Effector CD4-positive, alpha-beta T cell (primary cell): Measurements from ENCODE around the gene RTP2.
"Not testable (repeated sequence)": the region's sequence is repeated elsewhere in the genome, so short reads cannot be mapped to it uniquely, and the experiment has no call there.

Source experiments
- DNase-seq: peaks from one replicate; pipeline ENCODE4 v3.0.0-alpha.2; 2020

RTP2 gene

GRCh38 chr3:187709155-187709554, 6.8 kb upstream of the RTP2 start:
- DNase-seq, result no peak

DNA sequence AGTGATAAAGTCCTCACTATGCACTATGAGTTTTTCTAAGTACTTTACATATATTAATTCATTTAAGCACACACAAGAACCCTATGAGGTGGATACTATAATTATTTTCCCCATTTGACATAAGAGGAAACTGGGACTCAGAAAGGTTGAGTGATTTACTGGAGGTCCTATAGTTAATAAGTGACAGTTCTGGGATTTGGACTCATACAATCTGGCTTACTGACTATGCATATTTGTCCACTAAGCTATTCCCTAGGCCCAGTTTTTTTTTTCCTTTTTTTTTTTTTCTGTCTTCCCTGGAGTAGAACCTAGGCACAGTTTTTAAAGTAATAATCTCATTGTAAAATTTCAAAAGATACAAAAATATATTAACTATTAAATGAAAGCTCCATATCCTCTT, 6.3 kb upstream of the RTP2 start:
- no peak for DNase-seq

DNA sequence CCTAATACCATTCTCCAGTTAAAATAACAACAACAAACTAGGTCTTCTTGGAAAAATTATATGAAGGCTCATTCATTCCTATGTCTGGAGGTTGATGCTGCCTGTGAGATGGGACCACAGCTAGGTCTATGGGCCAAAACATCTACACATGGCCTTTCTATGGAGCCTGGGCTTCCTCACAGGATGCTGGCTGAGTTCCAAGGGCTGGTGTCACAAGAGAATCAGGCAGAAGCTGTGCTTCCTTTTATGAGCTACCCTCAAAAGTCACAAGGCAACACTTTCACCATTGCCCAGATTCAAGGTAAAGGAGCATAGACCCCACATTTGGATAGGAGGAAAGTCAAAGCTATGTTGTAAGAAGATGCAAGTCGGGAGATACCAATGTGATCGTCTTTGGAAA, 4.6 kb upstream of the RTP2 start:
- no peak for DNase-seq

GRCh38 chr3:187705164-187705563, 2.8 kb upstream of the RTP2 start:
- no peak for DNase-seq

DNA sequence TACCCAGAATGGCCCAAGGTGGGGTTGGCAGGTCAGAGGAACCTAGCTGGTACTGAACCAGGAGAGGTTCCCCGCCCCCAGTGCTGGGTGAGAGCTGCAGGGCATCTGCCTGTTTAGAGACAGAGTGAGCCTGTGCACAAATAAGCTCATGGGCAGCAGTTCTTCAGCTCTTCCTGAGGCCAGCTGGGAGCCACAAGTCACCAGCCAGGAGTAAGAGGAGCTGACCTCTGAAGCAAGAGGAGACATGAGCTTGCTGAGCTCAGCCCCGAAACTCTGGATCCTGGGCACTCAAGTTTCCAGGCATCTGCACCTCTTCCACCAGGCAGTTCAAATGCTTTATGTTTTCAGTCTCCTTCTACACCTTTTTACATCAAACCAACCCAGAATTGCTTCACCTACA, 2.1 kb downstream of the RTP2 start:
- no peak for DNase-seq

DNA sequence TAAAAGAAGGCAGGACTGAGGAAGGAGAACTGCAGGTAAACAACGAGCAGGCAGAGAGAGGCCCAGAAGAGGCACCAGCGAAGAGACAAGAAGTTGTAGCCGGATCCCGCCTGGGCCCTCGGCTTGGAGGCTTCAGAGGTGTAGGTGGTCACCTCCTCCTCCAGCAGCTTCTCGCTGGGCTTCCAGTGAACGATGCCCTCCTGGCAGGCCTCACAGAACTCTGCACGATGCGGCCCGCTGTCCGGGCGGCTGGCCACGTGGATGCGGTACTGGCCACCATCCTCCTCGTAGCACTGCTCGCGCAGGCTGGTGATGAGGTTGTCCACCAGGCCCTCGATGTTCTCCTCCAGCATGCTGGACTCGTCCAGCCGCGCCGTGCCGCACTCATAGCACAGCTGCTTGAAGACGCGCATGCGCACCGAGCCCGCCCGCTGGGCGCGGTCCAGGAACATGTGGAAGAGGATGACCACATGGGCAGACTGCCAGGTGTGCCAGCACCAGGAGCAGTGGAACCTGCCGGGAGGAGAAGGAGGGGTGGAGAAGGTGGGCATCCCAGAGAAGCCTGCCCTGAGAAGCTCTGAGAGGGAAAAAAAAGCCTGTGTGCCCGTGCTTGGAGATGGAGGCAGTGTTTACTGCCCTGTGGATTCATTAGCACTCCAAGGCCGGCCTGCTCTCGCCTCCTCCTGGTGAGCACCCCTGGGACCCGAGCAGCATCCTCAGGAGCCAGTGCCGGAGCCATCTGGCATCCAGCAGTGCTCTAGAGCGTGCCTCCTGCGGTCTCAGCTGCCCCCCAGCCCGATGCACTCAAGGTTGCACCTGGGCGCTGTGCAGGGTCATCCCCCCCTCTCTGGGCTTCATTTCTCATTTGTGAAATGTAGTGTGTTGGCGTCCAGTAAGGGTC, 3.6 kb downstream of the RTP2 start:
- no peak for DNase-seq

- DNase-seq, result no peak
Observed at GRCh38 chr3:187696021-187696420, 6.3 kb downstream of the RTP2 start.

DNA sequence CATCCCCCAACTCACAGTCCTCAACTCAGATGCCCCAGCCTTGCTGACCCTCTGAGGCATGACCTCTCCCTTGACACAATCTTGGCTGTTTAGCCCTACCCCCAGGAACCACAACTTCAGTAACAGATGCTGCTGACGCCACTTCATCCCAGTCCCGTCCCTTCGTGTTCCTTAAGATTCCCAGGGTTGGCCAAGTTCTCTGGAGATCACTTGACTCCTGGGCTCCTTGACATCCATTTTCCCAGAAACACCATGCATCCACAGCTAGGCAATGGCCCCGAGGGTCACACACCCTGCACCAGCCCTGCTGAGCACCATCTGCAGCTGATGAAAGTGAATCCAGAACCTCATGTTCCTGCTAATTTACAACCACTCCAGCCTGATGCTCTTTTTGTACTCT, 6.9 kb downstream of the RTP2 start:
- DNase-seq, result no peak

- no peak for DNase-seq
Observed at GRCh38 chr3:187694801-187695200, 7.6 kb downstream of the RTP2 start.

DNA sequence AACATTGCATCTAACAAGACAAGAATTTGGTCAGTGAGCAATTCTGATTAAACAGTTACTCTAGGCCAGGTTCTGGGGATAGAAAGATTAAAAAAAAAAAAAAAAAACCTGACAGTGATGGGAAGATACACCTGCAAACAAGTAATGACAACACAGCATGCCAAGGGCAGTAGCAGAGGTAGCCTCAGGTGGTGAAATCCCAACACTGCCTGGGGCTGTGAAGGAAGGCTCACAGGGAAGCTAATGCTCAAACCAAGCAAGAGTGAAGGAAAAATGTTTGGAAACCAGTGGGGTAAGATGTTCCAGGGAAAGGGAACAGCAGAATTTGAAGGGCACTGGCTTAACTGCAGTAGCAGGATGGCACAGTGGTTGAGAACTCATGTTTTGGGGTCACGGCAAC, 8.9 kb downstream of the RTP2 start:
- no peak for DNase-seq

DNA sequence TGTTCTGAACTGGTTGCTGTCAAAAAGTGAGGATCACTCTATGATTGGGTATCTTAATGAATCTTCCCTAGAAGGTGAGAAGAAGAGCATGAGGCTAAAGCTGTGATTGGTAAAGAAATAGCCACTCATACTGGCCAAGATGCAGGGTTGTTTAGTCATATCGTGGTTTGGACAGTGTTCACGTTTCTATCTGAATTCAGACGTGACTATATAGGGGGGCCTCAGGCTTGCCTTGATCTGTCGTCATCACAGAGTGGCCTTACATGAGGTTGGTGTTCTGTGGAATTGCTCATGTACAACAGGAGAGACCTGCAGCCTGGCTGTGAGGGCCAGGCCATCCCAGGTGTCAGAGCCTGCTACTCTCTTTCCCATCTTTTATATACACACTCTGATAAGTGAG, 12.4 kb downstream of the RTP2 start:
- no peak for DNase-seq

GRCh38 chr3:187686621-187687273, 15.6 kb downstream of the RTP2 start:
- no peak for DNase-seq

DNA sequence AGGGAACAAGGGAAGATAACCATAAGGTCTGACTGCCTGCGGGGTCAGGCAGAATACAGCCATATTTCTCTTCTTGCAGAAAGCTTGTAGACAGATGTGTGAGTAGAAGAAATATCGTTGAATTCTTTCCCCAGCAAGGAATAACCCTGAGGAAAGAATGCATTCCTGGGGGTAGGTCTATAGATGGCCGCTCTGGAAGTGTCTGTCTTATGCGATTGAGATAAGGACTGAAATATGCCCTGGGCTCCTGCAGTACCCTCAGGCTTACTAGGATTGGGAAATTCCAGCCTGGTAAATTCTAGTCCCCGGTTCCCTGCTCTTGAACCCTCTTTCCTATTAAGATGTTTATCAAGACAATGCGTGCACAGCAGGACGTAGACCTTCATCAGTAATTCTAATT, 16.4 kb downstream of the RTP2 start:
- DNase-seq, result no peak

DNA sequence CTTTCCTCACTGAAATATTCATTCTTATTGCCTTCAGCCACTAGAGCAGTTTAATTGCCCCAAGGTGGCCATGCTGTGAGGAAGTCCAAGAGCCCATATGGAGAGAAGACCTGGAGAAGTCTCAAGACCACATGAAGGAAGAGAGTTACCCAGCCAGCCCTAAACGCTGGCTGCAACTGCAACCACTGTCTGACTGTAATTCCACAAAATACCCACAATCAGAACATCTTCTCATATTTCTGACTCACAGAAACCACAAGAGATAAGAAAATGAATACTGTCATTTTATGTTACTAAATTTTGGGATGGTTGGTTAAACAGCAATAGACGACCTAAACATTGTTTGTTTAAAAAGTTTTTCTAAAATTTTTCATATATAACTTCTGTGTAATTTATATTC, 17.5 kb downstream of the RTP2 start:
- DNase-seq, result no peak

DNA sequence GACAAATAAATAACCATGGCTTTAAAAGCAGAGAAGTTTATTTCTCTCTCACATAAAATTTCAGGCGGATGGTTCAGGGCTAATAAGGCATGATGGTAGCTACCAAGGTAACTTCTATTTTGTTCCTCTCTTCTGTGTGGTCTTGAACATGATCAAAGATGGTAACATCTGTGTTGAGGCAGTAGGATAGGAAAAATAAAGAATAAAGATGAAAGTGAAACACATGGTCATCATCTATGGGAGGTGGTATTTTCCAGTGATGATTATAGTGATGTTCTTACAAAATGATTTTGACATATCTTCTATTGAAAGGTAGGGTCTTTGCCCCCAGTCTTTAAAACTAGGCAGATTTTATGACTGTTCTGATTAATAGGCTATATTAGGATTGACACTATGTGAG, 17.9 kb downstream of the RTP2 start:
- DNase-seq, result no peak

GRCh38 chr3:187681756-187682155, 20.6 kb downstream of the RTP2 start:
- DNase-seq, result not testable (repeated sequence)

DNA sequence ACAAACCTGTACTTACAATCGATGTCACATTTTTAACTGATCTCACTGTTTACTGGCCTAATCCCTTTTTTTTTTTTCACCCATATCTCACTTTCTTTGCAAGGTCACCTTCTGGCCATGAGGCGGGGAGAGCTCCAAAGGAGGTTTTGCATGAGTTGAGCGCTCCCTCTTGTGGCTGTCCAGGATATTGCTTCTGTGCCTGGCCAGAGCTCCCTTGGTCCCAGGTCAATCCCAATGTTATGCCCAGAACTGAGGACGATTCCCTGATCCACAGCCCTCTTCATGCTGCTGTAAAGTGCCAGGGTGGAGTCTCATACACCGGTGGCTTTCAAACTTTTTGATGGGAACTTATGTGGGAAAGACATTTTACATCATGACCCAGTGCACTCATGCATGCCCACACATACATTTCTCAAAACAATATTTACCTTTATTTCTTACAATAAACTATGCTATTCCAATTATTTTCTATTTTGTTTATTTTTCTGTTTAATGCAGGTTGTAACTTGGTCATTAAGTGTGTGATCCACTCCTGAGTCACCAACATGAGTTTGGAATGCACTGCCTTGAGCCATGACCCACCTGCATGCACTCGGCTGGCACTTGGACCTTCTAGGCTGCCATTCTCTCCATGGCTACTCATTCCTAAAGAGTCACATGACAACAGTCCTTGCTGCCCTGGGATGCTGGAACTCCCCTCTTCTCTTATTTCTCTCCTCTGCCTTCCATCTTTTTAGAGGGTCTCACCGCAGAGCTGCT, 22.5 kb downstream of the RTP2 start:
- DNase-seq, result peak; percentile 53

GRCh38 chr3:187678726-187679268, 23.6 kb downstream of the RTP2 start:
- DNase-seq, result no peak

- no peak for DNase-seq
Observed at GRCh38 chr3:187677604-187678003, 24.8 kb downstream of the RTP2 start.

- DNase-seq, result no peak
Observed at GRCh38 chr3:187673012-187673411, 29.3 kb downstream of the RTP2 start.

DNA sequence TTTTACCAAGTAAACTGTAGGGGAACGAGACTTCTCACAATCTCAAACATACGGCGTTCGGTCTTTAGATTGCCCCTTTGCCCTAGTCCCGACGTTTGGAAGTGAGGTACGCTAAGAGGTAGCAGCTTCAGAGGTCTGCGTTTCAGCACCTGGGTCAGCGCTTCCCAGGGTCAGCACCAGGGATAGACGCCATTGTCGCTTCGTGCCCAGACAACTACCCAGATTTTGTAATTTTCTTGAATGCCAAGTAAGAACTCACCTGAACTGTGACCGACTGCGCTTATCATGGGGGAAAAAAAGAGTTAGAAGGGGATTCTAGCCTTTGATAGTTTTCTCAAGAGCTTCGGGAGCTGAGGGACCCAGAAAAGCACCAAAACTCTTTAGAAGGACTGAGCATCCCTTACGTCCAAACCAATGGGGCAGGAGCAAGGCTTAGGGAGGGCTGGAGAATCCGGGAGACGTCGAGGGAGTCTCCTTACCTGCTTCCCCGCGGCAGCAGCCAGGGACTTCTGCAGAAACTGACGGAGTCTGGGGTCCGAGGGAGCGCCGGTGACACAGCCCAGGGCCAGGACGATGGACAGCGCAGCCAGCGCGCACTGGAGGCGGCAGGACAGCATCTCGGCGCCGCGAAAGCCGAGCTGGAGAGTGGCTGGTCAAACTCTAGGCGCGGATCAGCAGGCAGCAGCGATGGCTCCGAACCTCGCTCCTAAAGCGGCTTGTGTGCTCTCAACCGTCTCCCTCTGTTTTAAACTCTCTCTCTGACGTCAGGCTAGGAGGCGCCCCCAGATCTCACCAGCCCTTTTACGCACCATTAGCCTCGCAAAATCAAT, 32.5 kb downstream of the RTP2 start, which contains the start of gene SST:
Gene SST (minus strand): TSS at position 720 of the 830 bp plus-strand sequence. CDS start 103 bp downstream, at position 617.
- DNase-seq, result no peak

DNA sequence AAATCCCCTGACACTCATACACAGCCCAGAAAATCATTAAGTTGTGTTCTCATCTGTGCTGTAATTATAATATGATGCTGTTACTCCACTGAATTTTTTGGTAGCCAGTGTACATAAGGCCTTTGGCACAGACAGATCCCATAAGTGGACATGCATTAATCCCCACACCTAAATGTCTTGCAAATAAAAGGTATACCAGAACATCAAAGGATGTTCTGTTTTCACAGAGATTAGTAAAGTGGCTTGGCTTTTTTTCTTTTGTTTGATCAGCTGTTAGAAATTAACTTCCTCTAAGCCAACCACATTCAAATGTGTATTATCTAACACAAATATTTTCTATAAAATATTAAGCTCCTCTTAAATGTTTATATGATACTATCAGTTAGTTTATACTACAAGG, 34.8 kb downstream of the RTP2 start:
- no peak for DNase-seq
